ENCODE measurements around the gene SRP54. TPM values are rescaled to one million over a fixed set of nuclear protein-coding genes. Genes with fewer than 3 reads are reported as not detected.
"Not testable (repeated sequence)": the region's sequence is repeated elsewhere in the genome, so short reads cannot be mapped to it uniquely, and the experiment has no call there.

The SRP54 gene
- total RNA-seq, 4 donors from 2014 or later, result 41.0 to 64.0 (median 47.7) TPM

GRCh38 chr14:34946699-34947098 is 36.1 kb upstream of the SRP54 start:
- no peak for TF ChIP-seq CTCF (IDR thresholded peaks at IDR 0.05)
- ATAC-seq (ENCODE audit: low FRiP score), result no peak
- DNase-seq (ENCODE audit: low spot score), result no peak

GRCh38 chr14:34951286-34951685 is 31.5 kb upstream of the SRP54 start:
- DNase-seq (ENCODE audit: low spot score) (no peak), ATAC-seq (ENCODE audit: low FRiP score) (no peak)
- TF ChIP-seq CTCF (IDR thresholded peaks at IDR 0.05), result no peak

- DNase-seq (ENCODE audit: low spot score) (no peak), ATAC-seq (ENCODE audit: low FRiP score) (no peak)
- TF ChIP-seq CTCF (IDR thresholded peaks at IDR 0.05), result no peak
Observed at GRCh38 chr14:34956931-34957330, 25.9 kb upstream of the SRP54 start.

- no peak for TF ChIP-seq CTCF (IDR thresholded peaks at IDR 0.05)
- ATAC-seq (ENCODE audit: low FRiP score) (no peak), DNase-seq (ENCODE audit: low spot score) (no peak)
Observed at GRCh38 chr14:34957771-34958286, 25.0 kb upstream of the SRP54 start.

GRCh38 chr14:34962106-34962505 is 20.7 kb upstream of the SRP54 start:
- not testable (repeated sequence) for DNase-seq (ENCODE audit: low spot score); ATAC-seq (ENCODE audit: low FRiP score)

GRCh38 chr14:34964977-34965764 is 17.6 kb upstream of the SRP54 start:
- DNase-seq (ENCODE audit: low spot score), result no peak
- no peak for ATAC-seq (ENCODE audit: low FRiP score)
- TF ChIP-seq CTCF (IDR thresholded peaks at IDR 0.05), result no peak

- ATAC-seq (ENCODE audit: low FRiP score) (no peak), DNase-seq (ENCODE audit: low spot score) (no peak)
- TF ChIP-seq CTCF (IDR thresholded peaks at IDR 0.05), result no peak
Observed at GRCh38 chr14:34965912-34966311, 16.9 kb upstream of the SRP54 start.
